Neural crest cell (in vitro differentiated cells): ENCODE measurements around the gene STPG4. TPM values are rescaled to one million over a fixed set of nuclear protein-coding genes. Genes with fewer than 3 reads are reported as not detected.

ENCODE experiments used
- DNase-seq: peaks from one replicate; pipeline ENCODE4 v3.0.0; 2021; ENCODE audit warnings: low read depth, mixed read lengths, low spot score
- H3K27ac Mint-ChIP-seq: one replicate; pipeline ENCODE4 v1.8.0; 2021; ENCODE audit warnings: mild to moderate bottlenecking, mixed read lengths; ENCODE audit not compliant: unreplicated experiment
- H3K27me3 Mint-ChIP-seq: 2 replicates; pipeline ENCODE4 v1.8.0; 2021; ENCODE audit warnings: low read depth, mild to moderate bottlenecking, mixed read lengths
- H3K36me3 Mint-ChIP-seq: 2 replicates; pipeline ENCODE4 v1.8.0; 2021; ENCODE audit warnings: low read depth, mild to moderate bottlenecking, mixed read lengths
- H3K4me1 Mint-ChIP-seq: 2 replicates; pipeline ENCODE4 v1.8.0; 2021; ENCODE audit warnings: mixed read lengths
- H3K4me3 Mint-ChIP-seq: one replicate; pipeline ENCODE4 v1.8.0; 2021; ENCODE audit warnings: mild to moderate bottlenecking, mixed read lengths
- H3K9me3 Mint-ChIP-seq: 2 replicates; pipeline ENCODE4 v1.8.0; 2021; ENCODE audit warnings: mixed read lengths
- CTCF ChIP-seq: fragments of 200-600 bp; sonication (generic); conservative IDR thresholded peaks from 2 replicates; pipeline ENCODE4 v1.5.0; 2021; ENCODE audit warnings: antibody characterized with exemption, mild to moderate bottlenecking
- total RNA-seq: library from RNA; stranded (reverse); gene quantifications from 2 replicates; pipeline ENCODE4 v1.2.1, GENCODE V29; 2021

The STPG4 gene
- total RNA-seq, 1 donor from 2014 or later = 0.26 TPM

- Mint-ChIP-seq H3K4me3 (no peak overlapping the region), H3K27me3 (no peaks in the 10 kb centered on the region), H3K4me1 (peaks cover 35% of the 10 kb centered on the region), H3K27ac (no peak overlapping the region), H3K36me3 (no peaks in the 10 kb centered on the region), H3K9me3 (no peaks in the 10 kb centered on the region)
- no peak for DNase-seq
- no peak for TF ChIP-seq CTCF
These were observed 72.1 kb downstream of the STPG4 start for GRCh38 chr2:47083005-47083404.

- TF ChIP-seq CTCF = no peak
- no peak overlapping the region for H3K4me3 Mint-ChIP-seq
- H3K4me1 Mint-ChIP-seq = peaks cover 44% of the 10 kb centered on the region
- H3K9me3 Mint-ChIP-seq = no peaks in the 10 kb centered on the region
- DNase-seq = no peak
- no peak overlapping the region for H3K27ac Mint-ChIP-seq
- no peaks in the 10 kb centered on the region for H3K27me3 Mint-ChIP-seq
- no peaks in the 10 kb centered on the region for H3K36me3 Mint-ChIP-seq
These were observed 74.2 kb downstream of the STPG4 start for GRCh38 chr2:47080888-47081301.

GRCh38 chr2:47079515-47080412 is 75.3 kb downstream of the STPG4 start:
- H3K27ac Mint-ChIP-seq = no peak overlapping the region
- H3K4me1 Mint-ChIP-seq = peaks cover 42% of the 10 kb centered on the region
- DNase-seq = no peak
- H3K27me3 Mint-ChIP-seq = no peaks in the 10 kb centered on the region
- no peaks in the 10 kb centered on the region for H3K36me3 Mint-ChIP-seq
- H3K4me3 Mint-ChIP-seq = no peak overlapping the region
- H3K9me3 Mint-ChIP-seq = no peaks in the 10 kb centered on the region
- no peak for TF ChIP-seq CTCF

- peak overlapping the region; percentile 94 for H3K27ac Mint-ChIP-seq
- H3K4me1 Mint-ChIP-seq = peaks cover 37% of the 10 kb centered on the region
- no peaks in the 10 kb centered on the region for H3K9me3 Mint-ChIP-seq
- H3K36me3 Mint-ChIP-seq = no peaks in the 10 kb centered on the region
- no peak for DNase-seq
- no peak for TF ChIP-seq CTCF
- H3K27me3 Mint-ChIP-seq = no peaks in the 10 kb centered on the region
- H3K4me3 Mint-ChIP-seq = no peak overlapping the region
These were observed 76.3 kb downstream of the STPG4 start for GRCh38 chr2:47078541-47079482.

- TF ChIP-seq CTCF = no peak
- Mint-ChIP-seq H3K4me3 (no peak overlapping the region), H3K9me3 (no peaks in the 10 kb centered on the region), H3K4me1 (peaks cover 44% of the 10 kb centered on the region), H3K27ac (no peak overlapping the region), H3K36me3 (no peaks in the 10 kb centered on the region), H3K27me3 (no peaks in the 10 kb centered on the region)
- DNase-seq = no peak
These were observed 77.5 kb downstream of the STPG4 start for GRCh38 chr2:47077442-47078117.
